GM19468 (cell line): ENCODE data around the gene NOBOX.
A peak's percentile ranks its signal among the peaks of the same experiment; 100 is the strongest.
"Not testable (repeated sequence)": the region's sequence is repeated elsewhere in the genome, so short reads cannot be mapped to it uniquely, and the experiment has no call there.

ENCODE experiments used
- ATAC-seq: cut with Tn5 transposase; IDR thresholded peaks from one replicate; pipeline ENCODE4 v1.9.1; 2021; ENCODE audit warnings: mild to moderate bottlenecking, moderate library complexity, moderate number of reproducible peaks; ENCODE audit not compliant: unreplicated experiment; ENCODE audit errors: extremely low read depth

NOBOX gene

DNA sequence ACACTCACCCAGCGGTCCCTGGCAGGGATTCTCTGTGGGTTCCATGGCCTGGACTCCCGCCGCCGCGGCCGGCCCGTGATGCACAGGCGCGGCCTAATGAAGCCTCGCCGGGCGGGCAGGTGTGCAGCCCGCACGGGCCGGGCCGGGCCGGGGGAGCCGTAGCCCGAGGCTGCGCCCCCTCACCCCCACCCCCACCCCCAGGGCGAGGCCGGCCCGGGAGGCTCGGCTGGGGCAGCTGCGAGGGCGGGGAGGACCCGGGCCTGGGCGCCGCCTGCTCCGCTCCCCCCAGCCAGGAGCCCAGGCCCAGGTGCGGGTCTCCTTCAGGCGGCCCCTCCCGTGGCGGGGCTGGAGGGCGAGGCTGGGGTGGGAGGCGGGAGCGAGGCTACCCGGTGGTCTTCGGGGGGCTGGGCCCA is at the start of gene NOBOX:
Gene NOBOX (minus strand): TSS at position 45 of the 413 bp plus-strand sequence.
- ATAC-seq: no peak

DNA sequence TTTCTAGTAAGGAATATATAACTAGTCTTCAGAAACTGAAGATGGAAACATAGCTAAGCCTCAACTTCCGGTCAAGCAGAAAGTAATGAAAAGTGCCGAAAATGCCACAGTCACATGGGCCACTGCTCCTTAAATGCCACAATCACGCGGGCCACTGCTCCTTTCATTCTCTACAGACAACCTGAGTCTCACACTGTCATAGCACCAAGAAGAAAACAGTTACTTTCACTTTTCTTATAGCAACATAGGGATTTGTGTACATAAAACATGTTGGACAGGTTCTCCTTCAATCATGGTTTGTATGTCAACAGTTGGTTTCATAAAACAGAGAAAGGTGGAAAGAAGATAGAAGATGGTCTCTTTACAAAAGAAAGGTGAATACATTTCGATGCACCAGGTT is 48.6 kb upstream of the NOBOX start:
- no peak for ATAC-seq

DNA sequence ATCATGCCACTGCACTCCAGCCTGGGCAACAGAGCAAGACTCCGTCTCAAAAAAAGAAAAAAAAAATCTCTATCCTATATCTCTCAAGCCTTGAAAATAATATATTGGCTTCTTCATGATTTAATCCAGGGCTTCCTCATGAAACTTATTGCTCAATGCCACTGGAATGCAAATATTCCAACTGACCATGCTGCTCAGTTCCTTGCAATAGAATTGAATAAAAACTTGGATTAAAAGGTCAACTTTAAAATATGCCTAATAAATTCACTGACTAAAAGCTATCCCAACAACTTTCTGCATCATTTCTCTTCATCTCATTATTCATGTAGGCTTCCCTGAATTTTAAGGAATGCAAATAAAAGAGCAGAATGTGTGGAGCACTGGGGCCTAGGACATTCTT is 42.1 kb upstream of the NOBOX start:
- ATAC-seq: no peak

- no peak for ATAC-seq
These were observed 36.3 kb upstream of the NOBOX start for GRCh38 chr7:144439717-144440205.

DNA sequence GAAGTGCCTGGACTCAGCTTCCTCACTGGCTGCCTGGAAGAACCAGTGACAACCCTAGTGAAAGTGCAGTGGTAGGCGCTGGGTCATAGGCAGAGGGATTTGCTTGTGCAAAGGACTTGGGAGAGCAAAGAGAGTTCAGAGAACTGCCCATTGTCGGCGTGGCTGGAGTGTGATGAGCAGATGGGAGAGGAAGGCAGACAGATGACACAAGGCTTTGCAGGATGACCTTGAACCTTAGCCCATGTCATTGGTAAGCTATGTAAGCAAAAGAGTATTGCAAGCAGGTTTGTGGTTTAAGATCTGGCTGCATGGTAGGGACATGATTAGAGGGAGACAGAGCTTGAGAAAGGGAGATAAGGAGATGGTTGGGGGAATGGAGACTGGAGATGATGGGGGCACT is 35.3 kb upstream of the NOBOX start:
- ATAC-seq: no peak

DNA sequence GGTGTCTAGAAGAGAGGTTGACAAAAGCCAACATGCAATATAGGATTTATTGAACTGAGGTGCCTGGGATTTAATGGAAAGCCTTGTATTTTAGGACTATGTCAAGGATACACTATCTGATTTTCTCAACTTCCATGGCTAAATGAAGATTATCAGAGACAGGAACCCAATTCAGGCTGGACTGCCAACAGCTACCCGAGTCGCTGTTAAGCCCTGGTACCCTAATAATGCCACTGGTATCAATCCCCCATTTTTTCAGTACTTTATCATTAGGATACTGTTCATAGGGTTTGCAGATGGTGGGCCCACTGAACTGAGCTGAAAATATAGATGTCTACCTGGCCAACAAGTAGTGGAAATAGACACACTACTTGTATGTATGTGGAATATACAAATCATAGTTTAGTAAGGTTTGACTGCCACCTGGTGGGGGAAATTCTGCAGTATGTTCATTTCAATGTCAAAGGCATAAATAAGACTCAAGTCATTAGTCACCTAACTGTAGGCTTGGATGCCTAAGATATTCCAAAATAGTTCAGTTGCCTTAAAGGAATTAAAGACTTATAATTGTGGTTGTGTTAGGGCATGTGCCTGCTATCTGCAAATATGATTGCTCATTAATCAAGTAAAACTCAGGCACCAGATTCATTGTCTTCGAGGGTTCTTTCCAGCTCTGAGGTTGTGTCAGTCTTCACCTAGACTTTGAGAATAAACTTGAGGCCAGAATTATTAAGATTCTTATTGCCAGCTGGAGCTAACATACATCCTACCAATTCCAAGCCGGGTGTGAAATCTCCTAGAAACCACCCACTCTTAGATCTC is 34.1 kb upstream of the NOBOX start:
- ATAC-seq: peak; percentile 70

DNA sequence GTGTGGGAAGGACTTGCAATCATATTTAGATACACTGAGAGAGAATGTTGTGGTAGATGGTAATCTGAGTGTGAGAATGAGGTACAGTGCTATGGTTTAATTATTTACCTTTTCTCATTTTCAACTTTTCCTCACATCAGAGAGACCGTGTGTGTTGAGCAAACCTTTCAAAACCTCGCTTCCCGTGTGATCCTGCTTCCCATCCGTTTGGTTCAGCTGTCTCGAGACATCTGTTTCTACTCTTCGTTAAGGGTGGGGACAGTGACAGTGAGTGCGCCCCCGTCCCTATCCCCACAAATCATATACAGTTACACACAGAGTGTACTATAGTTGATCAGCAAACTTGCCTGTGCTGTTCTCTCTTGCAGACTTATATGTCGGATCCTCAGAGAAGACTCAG is 33.0 kb upstream of the NOBOX start:
- no peak for ATAC-seq

DNA sequence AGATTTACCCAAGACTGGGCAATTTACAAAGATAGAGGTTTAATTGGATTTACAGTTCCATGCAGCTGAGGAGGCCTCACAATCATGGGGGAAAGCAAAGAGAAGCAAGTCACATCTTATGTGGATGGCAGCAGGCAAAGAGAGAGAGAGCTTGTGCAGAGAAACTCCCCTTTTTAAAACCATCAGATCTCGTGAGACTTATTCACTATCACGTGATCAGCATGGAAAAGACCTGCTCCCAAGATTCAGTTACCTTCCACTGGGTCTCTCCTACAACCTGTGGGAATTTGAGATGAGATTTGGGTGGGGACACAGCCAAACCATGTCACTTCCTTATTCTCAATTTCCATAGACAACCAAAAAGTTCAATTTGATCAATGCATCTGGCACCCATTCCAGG is 24.9 kb upstream of the NOBOX start:
- ATAC-seq: no peak

GRCh38 chr7:144427539-144427938 is 24.0 kb upstream of the NOBOX start:
- ATAC-seq: not testable (repeated sequence)

GRCh38 chr7:144418931-144419330 is 15.4 kb upstream of the NOBOX start:
- ATAC-seq: not testable (repeated sequence)

- no peak for ATAC-seq
These were observed 12.8 kb upstream of the NOBOX start for GRCh38 chr7:144416341-144416740.

DNA sequence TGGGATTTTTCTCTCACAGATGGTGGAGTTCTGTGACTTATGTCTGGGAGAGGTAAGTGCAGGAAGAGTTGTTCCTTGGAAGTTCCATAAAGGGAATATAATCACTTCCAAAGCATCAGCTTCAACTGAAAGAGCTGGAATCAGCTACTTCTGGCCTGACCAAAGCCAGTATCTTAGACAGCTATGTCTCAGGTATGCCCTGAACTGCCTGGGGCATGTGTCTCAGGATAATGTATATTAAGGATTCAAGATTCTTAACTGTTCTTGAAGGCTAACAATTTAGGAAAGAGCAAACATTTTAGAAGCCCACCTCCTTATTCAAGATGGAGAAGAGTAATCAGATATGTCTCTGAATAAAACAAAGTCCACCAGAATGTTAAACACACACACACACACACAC is 12.4 kb upstream of the NOBOX start:
- no peak for ATAC-seq

GRCh38 chr7:144414815-144415214 is 11.3 kb upstream of the NOBOX start:
- ATAC-seq: no peak

- no peak for ATAC-seq
These were observed 6.9 kb upstream of the NOBOX start for GRCh38 chr7:144410441-144410840.

- no peak for ATAC-seq
These were observed 4.6 kb upstream of the NOBOX start for GRCh38 chr7:144408121-144408520.

DNA sequence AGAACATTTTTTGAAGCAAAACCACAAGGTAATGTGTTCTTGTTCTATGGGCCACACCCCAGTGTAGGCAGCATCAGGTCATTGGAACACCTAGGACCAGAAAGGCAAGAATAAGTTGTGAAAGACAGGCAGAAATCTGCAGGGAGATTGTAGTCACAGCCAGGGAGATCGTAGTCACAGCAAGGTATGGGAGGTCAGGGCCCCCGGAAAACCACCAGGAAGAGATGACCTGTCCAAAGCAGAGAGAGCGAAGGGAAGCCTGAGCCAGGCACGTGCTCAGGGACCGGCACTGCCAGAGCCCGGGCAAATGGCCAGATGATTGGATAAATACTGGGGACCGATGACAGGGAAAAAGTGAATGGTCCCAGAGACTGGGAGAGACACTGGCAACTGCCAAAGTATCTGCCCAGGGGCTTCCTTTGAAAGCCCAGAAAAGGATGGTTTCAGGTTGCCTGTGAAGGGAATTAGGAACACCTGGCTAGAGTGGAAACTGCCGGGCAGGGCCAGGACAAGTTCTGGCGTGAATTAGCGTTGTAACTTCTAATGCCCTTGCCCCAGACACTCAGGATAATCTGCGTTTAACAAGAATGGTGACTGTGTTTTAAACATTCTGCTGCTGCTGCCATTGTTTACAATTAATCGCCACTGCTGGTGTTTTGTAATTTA is 3.9 kb upstream of the NOBOX start:
- ATAC-seq: no peak

DNA sequence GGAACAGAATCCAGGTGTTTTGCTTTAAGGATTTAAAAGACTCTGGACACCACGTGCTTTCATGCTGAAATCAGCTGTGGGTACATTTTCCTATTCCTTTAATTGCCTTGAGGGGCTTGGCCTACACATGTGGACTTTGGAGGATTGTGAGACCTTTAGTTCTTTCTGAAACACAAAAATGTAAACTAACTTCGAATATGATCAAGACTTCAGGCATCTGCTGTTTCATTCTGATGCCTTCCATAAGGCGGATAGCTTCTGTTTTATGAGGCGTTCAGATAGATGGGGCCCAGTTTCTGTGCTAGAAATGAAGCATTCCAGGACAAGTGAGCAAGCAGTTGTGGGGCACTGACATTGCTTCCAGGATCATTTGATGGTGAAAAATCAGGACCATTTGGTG is 1.5 kb upstream of the NOBOX start:
- ATAC-seq: no peak

DNA sequence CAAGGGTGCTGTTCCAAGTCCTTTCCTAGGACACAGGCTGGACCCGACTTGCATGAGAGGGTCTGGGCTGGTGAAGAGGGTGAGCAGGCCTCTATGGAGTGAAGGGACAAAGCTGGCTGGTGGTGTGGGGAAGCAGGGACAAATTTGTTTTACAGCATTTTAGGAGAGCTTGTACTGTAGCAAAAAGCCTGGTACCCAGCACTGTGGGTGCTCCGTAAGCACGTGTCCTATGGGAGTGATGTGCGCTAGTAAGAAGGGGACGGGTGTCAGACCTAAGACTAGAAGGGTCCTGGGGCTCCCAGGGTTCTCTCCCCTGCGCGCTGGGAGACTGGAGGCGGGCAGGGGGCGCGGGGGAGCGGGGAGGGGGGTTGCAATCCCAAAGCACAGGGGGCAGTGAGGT is 391 bp downstream of the NOBOX start:
- ATAC-seq: no peak

- ATAC-seq: no peak
These were observed 2.0 kb downstream of the NOBOX start for GRCh38 chr7:144401490-144401889.

- no peak for ATAC-seq
These were observed 3.5 kb downstream of the NOBOX start for GRCh38 chr7:144399946-144400345.

- no peak for ATAC-seq
These were observed 4.6 kb downstream of the NOBOX start for GRCh38 chr7:144398911-144399310.

GRCh38 chr7:144398291-144398690 is 5.2 kb downstream of the NOBOX start:
- no peak for ATAC-seq
